ENCODE data around the gene CTBP2.
A peak's percentile ranks its signal among the peaks of the same experiment; 100 is the strongest.

The CTBP2 gene

GRCh38 chr10:124966008-124966407 lies 194.4 kb downstream of the CTBP2 start:
- no peaks in the 10 kb centered on the region for H3K27me3 Mint-ChIP-seq
- H3K36me3 Mint-ChIP-seq: peaks cover 9% of the 10 kb centered on the region
- peaks cover 43% of the 10 kb centered on the region for H3K4me1 Mint-ChIP-seq (ENCODE audit: low read depth)
- H3K9me3 Mint-ChIP-seq (ENCODE audit: low read depth): no peaks in the 10 kb centered on the region
- no peak overlapping the region for H3K27ac Mint-ChIP-seq
- H3K4me3 Mint-ChIP-seq: no peak overlapping the region

DNA sequence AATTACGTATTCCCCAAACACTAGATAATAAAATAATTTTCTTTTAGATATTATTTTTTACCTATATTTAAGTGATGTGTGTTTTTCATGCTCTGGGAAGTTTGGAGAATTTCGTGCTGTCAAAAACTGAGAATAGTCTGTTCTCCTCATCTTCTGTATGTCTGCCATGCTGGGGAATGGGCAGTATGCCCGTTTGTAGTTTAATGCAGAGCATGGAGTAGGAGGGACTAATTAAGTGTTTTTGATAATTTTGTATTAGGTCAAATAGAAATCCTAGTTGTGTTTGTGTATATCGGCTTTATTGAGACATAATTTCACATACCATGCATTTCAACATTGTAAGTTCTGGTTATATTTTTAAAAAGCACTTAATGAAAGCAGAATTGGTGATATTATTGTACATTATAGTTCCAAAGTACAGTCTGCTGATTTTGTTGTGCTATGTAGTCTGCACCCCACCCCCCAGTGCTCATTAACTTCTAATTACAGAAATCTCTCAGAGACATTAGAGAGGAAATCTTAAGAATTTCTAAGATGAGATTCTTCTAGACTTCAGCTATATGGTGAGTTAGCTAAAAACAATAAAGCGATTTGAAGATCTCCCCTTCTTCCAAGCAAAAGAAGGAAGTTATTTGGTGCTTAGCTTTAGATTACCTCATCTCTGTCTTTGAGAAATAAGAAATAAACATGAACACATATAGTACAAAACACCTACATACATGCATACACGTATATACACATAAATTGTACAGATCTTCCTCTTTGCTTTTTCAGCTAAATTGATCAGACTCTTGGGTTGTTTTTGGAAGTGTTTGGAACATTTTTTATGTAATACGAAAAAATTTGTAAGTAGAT lies 196.3 kb downstream of the CTBP2 start:
- H3K27ac Mint-ChIP-seq: no peak overlapping the region
- no peaks in the 10 kb centered on the region for H3K27me3 Mint-ChIP-seq
- H3K36me3 Mint-ChIP-seq: peaks cover 13% of the 10 kb centered on the region
- H3K4me3 Mint-ChIP-seq: no peak overlapping the region
- peaks cover 49% of the 10 kb centered on the region for H3K4me1 Mint-ChIP-seq (ENCODE audit: low read depth)
- H3K9me3 Mint-ChIP-seq (ENCODE audit: low read depth): no peaks in the 10 kb centered on the region

DNA sequence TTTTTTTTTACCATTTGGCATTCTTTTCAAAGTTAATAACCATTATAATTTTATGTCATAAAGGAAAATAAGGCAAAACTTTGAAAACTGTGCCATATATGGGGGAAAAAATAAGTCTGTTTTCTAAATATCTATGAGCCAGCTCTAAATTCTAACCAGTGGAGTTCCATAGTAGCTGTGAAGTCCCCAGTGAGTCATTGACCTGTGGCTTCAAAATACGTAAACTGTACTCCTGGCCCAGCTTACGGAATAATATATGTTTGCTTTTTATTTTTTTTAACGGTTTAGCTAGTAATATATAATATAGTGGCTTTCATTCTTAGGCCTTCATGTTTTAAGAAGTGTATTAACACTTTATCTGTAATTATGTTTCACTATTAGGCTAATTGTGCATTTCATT lies 197.9 kb downstream of the CTBP2 start:
- H3K4me1 Mint-ChIP-seq (ENCODE audit: low read depth): peaks cover 56% of the 10 kb centered on the region
- no peaks in the 10 kb centered on the region for H3K27me3 Mint-ChIP-seq
- no peaks in the 10 kb centered on the region for H3K9me3 Mint-ChIP-seq (ENCODE audit: low read depth)
- H3K27ac Mint-ChIP-seq: no peak overlapping the region
- H3K4me3 Mint-ChIP-seq: no peak overlapping the region
- peaks cover 7% of the 10 kb centered on the region for H3K36me3 Mint-ChIP-seq

- Mint-ChIP-seq H3K9me3 (ENCODE audit: low read depth) (no peaks in the 10 kb centered on the region), H3K36me3 (peaks cover 7% of the 10 kb centered on the region), H3K4me1 (ENCODE audit: low read depth) (peaks cover 63% of the 10 kb centered on the region), H3K27me3 (no peaks in the 10 kb centered on the region), H3K27ac (no peak overlapping the region), H3K4me3 (no peak overlapping the region)
Measured at GRCh38 chr10:124961248-124961570, 199.2 kb downstream of the CTBP2 start.

GRCh38 chr10:124959564-124959963 lies 200.8 kb downstream of the CTBP2 start:
- Mint-ChIP-seq H3K27me3 (no peaks in the 10 kb centered on the region), H3K9me3 (ENCODE audit: low read depth) (no peaks in the 10 kb centered on the region), H3K36me3 (peaks cover 7% of the 10 kb centered on the region), H3K4me3 (no peak overlapping the region), H3K4me1 (ENCODE audit: low read depth) (peaks cover 69% of the 10 kb centered on the region), H3K27ac (peak overlapping the region; percentile 34)

DNA sequence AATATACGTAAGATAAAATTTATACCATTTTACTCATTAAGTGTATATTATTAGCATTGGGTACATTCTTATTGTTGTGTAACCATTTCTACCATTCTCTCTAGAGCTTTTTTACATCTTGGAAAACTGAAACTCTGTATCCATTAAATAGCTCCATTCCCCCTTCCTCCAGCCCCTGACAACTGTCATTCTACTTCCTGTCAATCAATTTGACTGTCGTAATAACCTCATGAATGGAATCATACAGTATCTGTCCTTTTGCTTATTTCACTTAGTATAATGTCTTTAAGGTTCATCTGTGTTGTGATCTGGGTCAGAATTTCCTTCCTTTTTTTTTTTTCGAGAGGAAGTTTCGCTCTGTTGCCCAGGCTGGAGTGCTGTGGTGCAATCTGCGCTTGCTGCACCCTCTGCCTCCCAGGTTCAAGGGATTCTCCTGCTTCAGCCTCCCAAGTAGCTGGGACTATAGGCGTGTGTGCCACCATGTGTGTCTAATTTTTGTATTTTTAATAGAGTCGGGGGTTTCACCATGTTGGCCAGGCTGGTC lies 202.9 kb downstream of the CTBP2 start:
- H3K4me3 Mint-ChIP-seq: no peak overlapping the region
- H3K36me3 Mint-ChIP-seq: peaks cover 7% of the 10 kb centered on the region
- peaks cover 69% of the 10 kb centered on the region for H3K4me1 Mint-ChIP-seq (ENCODE audit: low read depth)
- no peaks in the 10 kb centered on the region for H3K27me3 Mint-ChIP-seq
- H3K27ac Mint-ChIP-seq: no peak overlapping the region
- no peaks in the 10 kb centered on the region for H3K9me3 Mint-ChIP-seq (ENCODE audit: low read depth)

- no peaks in the 10 kb centered on the region for H3K9me3 Mint-ChIP-seq (ENCODE audit: low read depth)
- peak overlapping the region; percentile 10 for H3K27ac Mint-ChIP-seq
- H3K27me3 Mint-ChIP-seq: no peaks in the 10 kb centered on the region
- H3K4me1 Mint-ChIP-seq (ENCODE audit: low read depth): peaks cover 70% of the 10 kb centered on the region
- H3K36me3 Mint-ChIP-seq: peaks cover 7% of the 10 kb centered on the region
- H3K4me3 Mint-ChIP-seq: no peak overlapping the region
Measured at GRCh38 chr10:124956764-124957163, 203.6 kb downstream of the CTBP2 start.

DNA sequence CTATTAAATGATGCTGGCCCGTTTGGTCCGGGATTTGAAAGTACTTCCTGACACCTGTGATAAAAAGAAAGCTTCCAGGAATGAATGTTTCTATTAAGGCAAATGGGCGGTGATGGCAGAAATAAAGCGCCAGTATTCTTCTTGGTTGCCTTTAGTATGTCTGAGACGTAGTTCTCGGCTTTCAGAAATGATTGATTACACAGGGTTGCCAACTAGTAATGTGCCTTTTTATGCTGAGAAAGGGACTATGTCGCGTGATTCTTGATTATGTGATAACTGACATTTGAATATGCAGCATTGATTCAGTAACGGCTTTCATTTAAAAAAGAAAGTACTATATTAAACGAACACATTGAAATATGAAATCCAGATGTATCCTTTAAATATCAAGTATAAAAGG lies 204.5 kb downstream of the CTBP2 start:
- Mint-ChIP-seq H3K27me3 (no peaks in the 10 kb centered on the region), H3K4me1 (ENCODE audit: low read depth) (peaks cover 63% of the 10 kb centered on the region), H3K27ac (no peak overlapping the region), H3K9me3 (ENCODE audit: low read depth) (no peaks in the 10 kb centered on the region), H3K4me3 (no peak overlapping the region), H3K36me3 (peaks cover 7% of the 10 kb centered on the region)

GRCh38 chr10:124955243-124955642 lies 205.1 kb downstream of the CTBP2 start:
- Mint-ChIP-seq H3K4me1 (ENCODE audit: low read depth) (peaks cover 58% of the 10 kb centered on the region), H3K27ac (no peak overlapping the region), H3K27me3 (no peaks in the 10 kb centered on the region), H3K4me3 (no peak overlapping the region), H3K9me3 (ENCODE audit: low read depth) (no peaks in the 10 kb centered on the region), H3K36me3 (peaks cover 7% of the 10 kb centered on the region)

- Mint-ChIP-seq H3K27me3 (no peaks in the 10 kb centered on the region), H3K27ac (no peak overlapping the region), H3K4me3 (no peak overlapping the region), H3K36me3 (peaks cover 5% of the 10 kb centered on the region), H3K4me1 (ENCODE audit: low read depth) (peaks cover 47% of the 10 kb centered on the region), H3K9me3 (ENCODE audit: low read depth) (no peaks in the 10 kb centered on the region)
Measured at GRCh38 chr10:124953421-124953820, 206.9 kb downstream of the CTBP2 start.

- Mint-ChIP-seq H3K36me3 (peaks cover 6% of the 10 kb centered on the region), H3K4me1 (ENCODE audit: low read depth) (peaks cover 47% of the 10 kb centered on the region), H3K27me3 (no peaks in the 10 kb centered on the region)
Measured at GRCh38 chr10:124952123-124952522, 208.2 kb downstream of the CTBP2 start.

GRCh38 chr10:124949543-124949942 lies 210.8 kb downstream of the CTBP2 start:
- peaks cover 52% of the 10 kb centered on the region for H3K4me1 Mint-ChIP-seq (ENCODE audit: low read depth)
- H3K27me3 Mint-ChIP-seq: no peaks in the 10 kb centered on the region
- H3K36me3 Mint-ChIP-seq: peaks cover 9% of the 10 kb centered on the region
- H3K9me3 Mint-ChIP-seq (ENCODE audit: low read depth): no peaks in the 10 kb centered on the region
- no peak overlapping the region for H3K27ac Mint-ChIP-seq
- H3K4me3 Mint-ChIP-seq: no peak overlapping the region

More at GRCh38 chr10:124952123-124952522, 208.2 kb downstream of the CTBP2 start:
- Mint-ChIP-seq H3K4me3 (no peak overlapping the region), H3K9me3 (ENCODE audit: low read depth) (no peaks in the 10 kb centered on the region), H3K27ac (no peak overlapping the region)

DNA sequence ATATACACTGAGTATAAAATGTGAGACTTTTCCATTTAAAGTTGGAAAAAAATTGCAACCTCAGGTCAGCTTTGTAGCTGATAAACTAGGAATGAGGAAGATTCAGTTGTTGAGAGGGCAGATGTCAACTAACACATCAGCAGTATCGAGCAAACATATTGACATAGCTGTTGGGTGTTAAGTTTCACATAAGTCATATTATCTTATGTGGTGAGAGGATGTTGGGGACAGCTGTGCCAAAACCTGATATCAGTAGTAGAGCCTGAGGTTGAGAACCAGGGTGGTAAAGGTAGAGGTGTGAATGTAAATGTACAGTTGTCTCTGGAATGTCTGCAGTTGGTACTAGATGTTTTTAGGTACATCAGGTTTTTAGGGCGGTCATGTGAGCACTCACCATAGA lies 213.4 kb downstream of the CTBP2 start:
- Mint-ChIP-seq H3K27me3 (no peaks in the 10 kb centered on the region), H3K27ac (peak overlapping the region; percentile 25), H3K9me3 (ENCODE audit: low read depth) (no peaks in the 10 kb centered on the region), H3K4me3 (no peak overlapping the region), H3K36me3 (peaks cover 16% of the 10 kb centered on the region), H3K4me1 (ENCODE audit: low read depth) (peaks cover 64% of the 10 kb centered on the region)

- Mint-ChIP-seq H3K36me3 (peaks cover 16% of the 10 kb centered on the region), H3K4me3 (no peak overlapping the region)
Measured at GRCh38 chr10:124944982-124945381, 215.4 kb downstream of the CTBP2 start.

GRCh38 chr10:124943301-124944092 lies 216.9 kb downstream of the CTBP2 start:
- Mint-ChIP-seq H3K4me3 (peak overlapping the region; percentile 20), H3K27ac (peak overlapping the region; percentile 5), H3K36me3 (peaks cover 13% of the 10 kb centered on the region), H3K27me3 (no peaks in the 10 kb centered on the region), H3K9me3 (ENCODE audit: low read depth) (no peaks in the 10 kb centered on the region), H3K4me1 (ENCODE audit: low read depth) (peaks cover 79% of the 10 kb centered on the region)

More at GRCh38 chr10:124944982-124945381, 215.4 kb downstream of the CTBP2 start:
- H3K27ac Mint-ChIP-seq: no peak overlapping the region
- no peaks in the 10 kb centered on the region for H3K27me3 Mint-ChIP-seq
- H3K9me3 Mint-ChIP-seq (ENCODE audit: low read depth): no peaks in the 10 kb centered on the region
- peaks cover 75% of the 10 kb centered on the region for H3K4me1 Mint-ChIP-seq (ENCODE audit: low read depth)

Data from activated naive CD8-positive, alpha-beta T cell (primary cell).